ENCODE results near the gene UNC13C. TPM values are rescaled to one million over a fixed set of nuclear protein-coding genes. Genes with fewer than 3 reads are reported as not detected.

The UNC13C gene
- total RNA-seq, 2 experiments from 2014 or later: not detected

DNA sequence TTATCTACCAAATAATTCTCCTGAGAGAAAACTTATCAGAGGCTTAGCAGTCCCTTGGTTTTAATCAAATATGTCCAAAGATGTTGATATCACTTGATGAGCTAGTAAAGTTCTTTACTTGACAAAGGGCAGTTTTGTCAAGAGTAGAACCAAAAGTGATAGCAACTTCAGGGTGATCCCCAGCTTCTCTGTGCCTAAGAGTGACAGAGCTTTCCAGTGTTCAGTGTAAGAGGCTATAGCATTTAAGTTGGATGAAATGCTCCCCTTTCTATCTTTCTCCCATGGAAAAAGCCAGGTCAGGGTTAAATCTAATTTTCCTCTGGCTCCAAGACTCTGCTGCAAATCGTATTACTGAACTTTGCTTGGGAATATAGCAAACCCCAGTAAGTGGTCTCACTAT, 120.8 kb downstream of the UNC13C start:
- ChIA-PET CTCF (no interaction called here), POLR2A (no interaction called here)
- DNase-seq: no peak
- Mint-ChIP-seq H3K9me3 (no peaks in the 10 kb centered on the region), H3K27me3 (no peaks in the 10 kb centered on the region), H3K4me3 (no peak overlapping the region), H3K27ac (no peak overlapping the region), H3K36me3 (ENCODE audit: low read depth) (no peaks in the 10 kb centered on the region), H3K4me1 (no peaks in the 10 kb centered on the region)

DNA sequence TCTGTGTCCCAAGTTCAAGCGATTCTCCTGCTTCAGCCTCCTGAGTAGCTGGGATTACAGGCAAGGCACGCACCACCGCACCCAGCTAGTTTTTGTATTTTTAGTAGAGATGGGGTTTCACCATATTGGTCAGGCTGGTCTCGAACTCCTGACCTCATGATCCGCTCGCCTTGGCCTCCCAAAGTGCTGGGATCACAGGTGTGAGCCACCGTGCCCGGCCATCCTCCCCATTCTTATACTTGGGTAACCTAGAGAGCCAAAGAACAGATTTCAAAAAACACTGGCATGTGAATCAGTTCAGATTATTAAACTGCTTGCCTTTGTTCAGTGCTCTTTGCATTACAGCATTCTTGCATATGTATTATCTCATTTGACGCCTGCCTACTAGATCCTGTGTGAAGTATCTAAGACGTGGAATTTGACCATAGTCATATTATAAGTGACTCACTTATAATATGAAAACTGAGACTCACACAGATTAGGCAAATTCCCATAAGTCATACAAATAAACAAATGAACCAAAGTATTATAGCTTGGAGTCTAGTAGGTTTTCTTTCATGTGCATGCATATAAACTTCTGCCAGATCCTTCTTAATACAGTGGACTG, 123.5 kb downstream of the UNC13C start:
- H3K27ac Mint-ChIP-seq: no peak overlapping the region
- no peaks in the 10 kb centered on the region for H3K36me3 Mint-ChIP-seq (ENCODE audit: low read depth)
- no peaks in the 10 kb centered on the region for H3K4me1 Mint-ChIP-seq
- H3K9me3 Mint-ChIP-seq: no peaks in the 10 kb centered on the region
- ChIA-PET CTCF (no interaction called here), POLR2A (no interaction called here)
- no peaks in the 10 kb centered on the region for H3K27me3 Mint-ChIP-seq
- no peak overlapping the region for H3K4me3 Mint-ChIP-seq
- DNase-seq: no peak

DNA sequence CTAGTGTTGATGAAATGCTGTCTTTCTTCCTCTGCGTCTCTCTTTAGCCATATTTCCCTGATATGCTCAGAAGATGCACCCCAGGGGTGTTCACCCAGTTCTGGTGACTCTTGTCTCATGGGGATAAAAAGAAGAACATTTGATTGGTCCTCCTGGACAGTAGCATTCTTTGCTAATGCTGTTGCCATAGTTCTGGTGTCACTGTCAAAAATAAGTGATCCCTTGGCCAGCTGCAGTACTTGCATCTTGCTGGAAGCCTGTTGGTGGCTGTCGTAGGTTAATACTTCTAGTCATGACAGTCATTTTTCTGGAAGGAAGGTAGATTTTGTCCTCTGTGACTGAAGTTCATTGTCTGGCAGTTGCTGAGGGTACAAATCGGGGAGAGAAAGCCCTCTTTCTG, 124.5 kb downstream of the UNC13C start:
- Mint-ChIP-seq H3K4me1 (no peaks in the 10 kb centered on the region), H3K9me3 (no peaks in the 10 kb centered on the region), H3K27me3 (no peaks in the 10 kb centered on the region), H3K36me3 (ENCODE audit: low read depth) (no peaks in the 10 kb centered on the region), H3K4me3 (no peak overlapping the region), H3K27ac (no peak overlapping the region)
- ChIA-PET POLR2A (no interaction called here), CTCF (no interaction called here)
- no peak for DNase-seq

DNA sequence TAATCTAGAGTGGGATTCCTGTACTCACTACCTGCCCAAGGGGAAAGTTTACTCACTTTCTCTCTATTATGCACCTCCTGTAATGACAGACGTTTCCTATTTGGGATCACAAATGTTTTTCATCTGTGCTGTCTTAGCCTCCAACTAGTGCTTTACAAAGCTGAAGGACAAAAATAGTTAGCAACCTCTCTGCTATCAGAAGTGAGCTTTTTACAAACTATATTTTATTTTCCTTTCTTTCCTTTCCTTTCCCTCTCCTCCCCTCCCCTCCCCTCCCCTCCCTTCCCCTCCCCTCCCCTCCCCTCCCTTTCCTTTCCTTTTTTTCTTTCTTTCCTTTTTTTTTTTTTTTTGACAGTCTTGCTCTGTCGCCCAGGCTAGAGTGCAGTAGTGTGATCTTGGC, 130.8 kb downstream of the UNC13C start:
- no peaks in the 10 kb centered on the region for H3K27me3 Mint-ChIP-seq
- H3K27ac Mint-ChIP-seq: no peak overlapping the region
- no peak for DNase-seq
- H3K4me1 Mint-ChIP-seq: no peaks in the 10 kb centered on the region
- ChIA-PET POLR2A (no interaction called here), CTCF (no interaction called here)
- H3K36me3 Mint-ChIP-seq (ENCODE audit: low read depth): no peaks in the 10 kb centered on the region
- no peak overlapping the region for H3K4me3 Mint-ChIP-seq
- H3K9me3 Mint-ChIP-seq: no peaks in the 10 kb centered on the region

DNA sequence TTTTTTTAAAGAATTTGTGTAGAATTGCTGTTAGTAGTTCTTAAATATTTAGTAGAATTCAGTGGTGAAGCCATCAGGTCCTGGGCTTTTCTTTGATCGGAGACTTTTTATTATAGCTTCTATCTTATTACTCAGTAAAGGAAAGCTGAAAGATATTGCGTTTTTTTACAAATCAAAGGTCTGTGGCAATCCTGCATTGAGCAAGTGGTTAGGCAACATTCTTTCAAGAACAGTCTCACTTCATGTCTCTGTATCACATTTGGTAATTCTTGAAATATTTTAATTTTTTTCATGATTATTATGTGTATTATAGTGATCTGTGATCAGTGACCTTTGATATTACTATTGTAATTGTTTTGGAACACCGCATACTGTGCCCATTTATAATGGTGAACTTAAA, 140.8 kb downstream of the UNC13C start:
- no peak for DNase-seq
- POLR2A ChIA-PET: no interaction called here
- peaks cover 7% of the 10 kb centered on the region for H3K9me3 Mint-ChIP-seq

DNA sequence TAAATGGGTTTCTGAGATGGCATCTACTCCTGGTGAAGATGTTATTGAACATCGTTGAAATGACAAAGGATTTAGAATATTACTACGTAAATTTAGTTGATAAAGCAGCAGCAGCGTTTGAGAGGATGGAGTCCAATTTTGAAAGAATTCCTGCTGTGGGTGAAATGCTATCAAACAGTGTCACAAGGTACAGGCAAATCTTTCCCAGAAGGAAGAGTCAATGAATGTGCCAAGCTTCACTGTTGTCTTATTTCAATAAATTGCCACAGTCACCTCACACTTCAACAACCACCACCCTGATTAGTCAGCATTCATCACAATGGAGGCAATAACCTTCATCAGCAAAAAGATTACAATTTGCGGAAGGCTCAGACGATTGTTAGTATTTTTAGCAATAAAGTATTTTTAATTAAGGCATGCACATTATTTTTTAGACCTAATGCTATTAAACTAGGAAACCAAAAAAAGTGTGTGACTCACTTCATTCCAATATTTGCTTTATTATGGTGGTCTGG, 142.8 kb downstream of the UNC13C start:
- Mint-ChIP-seq H3K27me3 (no peaks in the 10 kb centered on the region), H3K36me3 (ENCODE audit: low read depth) (no peaks in the 10 kb centered on the region), H3K4me1 (no peaks in the 10 kb centered on the region), H3K27ac (no peak overlapping the region), H3K9me3 (peaks cover 7% of the 10 kb centered on the region), H3K4me3 (no peak overlapping the region)
- ChIA-PET POLR2A (no interaction called here), CTCF (no interaction called here)
- no peak for DNase-seq

More for the DNA sequence above, 140.8 kb downstream of the UNC13C start:
- Mint-ChIP-seq H3K27ac (no peak overlapping the region), H3K4me3 (no peak overlapping the region), H3K36me3 (ENCODE audit: low read depth) (no peaks in the 10 kb centered on the region), H3K27me3 (no peaks in the 10 kb centered on the region), H3K4me1 (no peaks in the 10 kb centered on the region)
- CTCF ChIA-PET: no interaction called here

DNA sequence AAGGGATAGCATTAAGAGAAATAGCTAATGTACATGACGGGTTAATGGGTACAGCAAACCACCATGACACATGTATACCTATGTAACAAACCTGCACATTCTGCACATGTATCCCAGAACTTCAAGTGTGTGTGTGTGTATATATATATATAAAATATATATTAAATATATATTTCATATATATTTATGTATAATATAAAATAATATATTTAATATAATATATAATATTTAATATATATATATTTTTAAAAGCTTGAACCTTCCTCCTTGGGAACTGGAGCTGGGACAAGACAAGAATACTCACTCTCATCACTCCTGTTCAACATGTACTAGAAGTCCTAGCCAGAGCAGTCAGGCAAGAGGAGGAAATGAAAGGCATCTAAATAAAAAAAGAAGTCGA, 149.3 kb downstream of the UNC13C start:
- Mint-ChIP-seq H3K4me1 (no peaks in the 10 kb centered on the region), H3K27ac (no peak overlapping the region), H3K4me3 (no peak overlapping the region), H3K27me3 (no peaks in the 10 kb centered on the region), H3K36me3 (ENCODE audit: low read depth) (no peaks in the 10 kb centered on the region), H3K9me3 (no peaks in the 10 kb centered on the region)
- ChIA-PET CTCF (no interaction called here), POLR2A (no interaction called here)
- DNase-seq: no peak

DNA sequence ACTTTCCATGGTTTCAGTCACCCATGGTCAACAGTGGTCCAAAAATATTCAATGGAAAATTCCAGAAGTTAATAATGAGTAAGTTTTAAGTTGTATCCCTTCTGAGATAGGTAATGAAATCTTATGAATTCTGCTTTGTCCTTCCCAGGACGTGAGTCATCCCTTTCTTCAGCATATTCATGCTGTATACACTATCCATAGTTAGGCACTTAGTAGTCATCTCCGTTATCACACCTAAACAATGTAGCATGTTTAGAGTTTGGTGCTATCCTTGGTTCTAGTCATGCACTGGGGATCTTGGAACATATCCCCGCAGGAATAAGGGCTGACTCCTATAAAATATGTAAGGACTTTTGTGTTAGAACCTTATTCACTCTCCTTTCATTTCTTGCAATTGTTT, 153.2 kb downstream of the UNC13C start:
- no peaks in the 10 kb centered on the region for H3K36me3 Mint-ChIP-seq (ENCODE audit: low read depth)
- CTCF ChIA-PET: no interaction called here
- no peak overlapping the region for H3K27ac Mint-ChIP-seq

DNA sequence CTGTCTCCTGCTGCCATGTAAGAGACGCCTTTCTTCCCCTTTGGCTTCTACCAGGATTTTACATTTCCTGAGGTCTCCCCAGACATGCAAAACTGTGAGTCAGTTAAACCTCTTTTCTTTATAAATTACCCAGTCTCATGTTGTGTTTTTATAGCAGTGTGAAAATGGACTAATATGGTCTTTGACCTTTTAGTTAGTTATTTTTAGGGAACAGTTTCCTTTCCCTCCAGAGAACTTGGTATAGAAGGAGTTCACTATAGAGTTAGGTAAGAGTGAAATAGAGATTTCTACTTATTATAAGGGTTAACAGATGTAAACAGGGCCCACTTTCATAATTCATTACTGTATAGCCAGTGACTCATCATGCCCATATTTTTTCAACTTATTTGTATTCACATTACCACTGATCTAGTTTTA, 170.9 kb downstream of the UNC13C start:
- H3K27ac Mint-ChIP-seq: no peak overlapping the region
- no peaks in the 10 kb centered on the region for H3K4me1 Mint-ChIP-seq
- no peaks in the 10 kb centered on the region for H3K27me3 Mint-ChIP-seq
- ChIA-PET POLR2A (no interaction called here), CTCF (no interaction called here)
- no peak overlapping the region for H3K4me3 Mint-ChIP-seq
- H3K9me3 Mint-ChIP-seq: no peaks in the 10 kb centered on the region
- H3K36me3 Mint-ChIP-seq (ENCODE audit: low read depth): no peaks in the 10 kb centered on the region
- DNase-seq: no peak

More for the DNA sequence above, 153.2 kb downstream of the UNC13C start:
- Mint-ChIP-seq H3K4me3 (no peak overlapping the region), H3K27me3 (no peaks in the 10 kb centered on the region), H3K4me1 (no peaks in the 10 kb centered on the region), H3K9me3 (no peaks in the 10 kb centered on the region)
- POLR2A ChIA-PET: no interaction called here
- no peak for DNase-seq

DNA sequence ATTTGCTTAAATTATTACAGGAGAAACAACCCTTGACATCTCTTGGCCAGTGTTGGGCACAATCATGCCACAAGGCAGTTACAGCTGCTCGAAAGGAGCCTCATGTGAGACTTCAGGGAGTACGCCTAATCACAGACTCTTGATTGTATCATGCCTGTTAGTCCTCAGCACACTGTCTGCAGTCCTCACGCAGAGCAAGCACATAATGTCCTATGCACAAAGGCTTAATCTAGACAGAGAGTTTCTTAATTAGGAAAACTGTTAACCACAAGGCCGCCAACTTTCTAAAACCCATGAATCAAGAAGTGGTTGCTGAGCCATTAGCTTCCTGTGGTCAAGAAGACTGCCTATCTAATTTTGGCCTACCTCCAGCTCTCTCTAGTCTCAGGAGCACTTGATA, 172.0 kb downstream of the UNC13C start:
- H3K4me1 Mint-ChIP-seq: no peaks in the 10 kb centered on the region
- no peaks in the 10 kb centered on the region for H3K9me3 Mint-ChIP-seq
- DNase-seq: no peak
- H3K36me3 Mint-ChIP-seq (ENCODE audit: low read depth): no peaks in the 10 kb centered on the region
- CTCF ChIA-PET: no interaction called here
- no peaks in the 10 kb centered on the region for H3K27me3 Mint-ChIP-seq
- no peak overlapping the region for H3K27ac Mint-ChIP-seq
- no peak overlapping the region for H3K4me3 Mint-ChIP-seq
- POLR2A ChIA-PET: no interaction called here

DNA sequence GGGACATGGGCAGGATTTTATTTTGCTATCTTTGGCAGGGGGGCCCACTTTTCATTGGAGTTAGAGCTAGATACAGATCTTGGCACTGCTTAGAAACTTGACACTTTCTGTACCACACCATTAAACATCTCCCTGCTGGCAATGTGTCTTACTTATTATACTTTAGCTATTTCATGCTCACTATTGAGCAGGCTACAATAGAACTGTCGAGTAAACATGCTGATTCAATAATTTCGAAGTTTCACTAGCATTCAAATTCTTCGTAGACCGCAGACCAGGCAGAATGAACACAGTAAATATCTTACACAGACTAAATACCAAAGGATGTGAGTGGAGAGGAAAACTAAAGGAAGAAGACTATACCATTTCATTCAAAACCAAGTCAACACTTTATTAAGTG, 180.8 kb downstream of the UNC13C start:
- CTCF ChIA-PET: no interaction called here
- no peak for DNase-seq
- Mint-ChIP-seq H3K9me3 (no peaks in the 10 kb centered on the region), H3K36me3 (ENCODE audit: low read depth) (no peaks in the 10 kb centered on the region), H3K4me3 (no peak overlapping the region), H3K27ac (no peak overlapping the region), H3K27me3 (no peaks in the 10 kb centered on the region), H3K4me1 (no peaks in the 10 kb centered on the region)
- POLR2A ChIA-PET: no interaction called here

DNA sequence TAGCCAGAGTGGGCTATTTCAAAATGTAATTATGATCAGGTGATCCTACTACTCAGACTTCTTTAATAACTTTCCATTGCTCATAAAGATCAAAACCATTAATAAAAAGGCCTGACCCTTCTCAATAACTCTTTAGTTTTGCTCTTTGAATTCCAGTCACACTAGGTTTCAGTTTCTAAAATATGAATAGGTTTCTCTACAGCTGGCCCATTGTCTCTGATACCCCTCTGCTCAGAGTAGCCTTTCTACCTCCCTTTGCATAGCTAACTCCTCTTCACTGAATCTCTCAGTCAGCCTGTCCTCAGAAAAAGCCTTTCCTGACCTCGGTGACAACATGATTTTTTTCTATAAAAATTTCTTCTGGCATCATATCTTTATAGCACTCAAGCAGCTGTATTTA, 209.1 kb downstream of the UNC13C start:
- no peaks in the 10 kb centered on the region for H3K27me3 Mint-ChIP-seq

DNA sequence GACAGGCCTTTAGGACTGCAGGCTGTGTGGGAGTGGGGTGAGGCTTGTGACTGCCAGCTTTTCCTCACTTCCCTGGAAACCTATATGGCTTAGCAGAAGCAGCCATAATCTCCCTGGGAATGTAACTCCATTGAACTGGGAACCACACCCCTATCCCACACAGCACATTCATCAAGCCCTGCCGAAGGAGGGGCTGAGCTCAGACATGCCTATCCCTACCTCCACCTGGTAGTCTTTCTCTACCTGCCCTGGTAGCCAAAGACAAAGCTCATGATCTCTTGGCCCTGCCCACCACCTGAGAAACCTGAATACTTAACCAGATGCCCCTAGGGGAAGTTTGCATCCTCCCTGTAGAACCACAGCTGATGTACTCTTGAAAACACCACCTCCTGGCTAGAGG, 219.8 kb downstream of the UNC13C start:
- Mint-ChIP-seq H3K27ac (no peak overlapping the region), H3K4me3 (no peak overlapping the region), H3K27me3 (no peaks in the 10 kb centered on the region), H3K36me3 (ENCODE audit: low read depth) (no peaks in the 10 kb centered on the region), H3K4me1 (no peaks in the 10 kb centered on the region), H3K9me3 (peaks cover 13% of the 10 kb centered on the region)
- ChIA-PET POLR2A (no interaction called here), CTCF (no interaction called here)
- no peak for DNase-seq

More for the DNA sequence above, 209.1 kb downstream of the UNC13C start:
- Mint-ChIP-seq H3K36me3 (ENCODE audit: low read depth) (no peaks in the 10 kb centered on the region), H3K4me1 (no peaks in the 10 kb centered on the region), H3K27ac (no peak overlapping the region), H3K9me3 (peaks cover 6% of the 10 kb centered on the region), H3K4me3 (no peak overlapping the region)
- ChIA-PET POLR2A (no interaction called here), CTCF (no interaction called here)
- no peak for DNase-seq

DNA sequence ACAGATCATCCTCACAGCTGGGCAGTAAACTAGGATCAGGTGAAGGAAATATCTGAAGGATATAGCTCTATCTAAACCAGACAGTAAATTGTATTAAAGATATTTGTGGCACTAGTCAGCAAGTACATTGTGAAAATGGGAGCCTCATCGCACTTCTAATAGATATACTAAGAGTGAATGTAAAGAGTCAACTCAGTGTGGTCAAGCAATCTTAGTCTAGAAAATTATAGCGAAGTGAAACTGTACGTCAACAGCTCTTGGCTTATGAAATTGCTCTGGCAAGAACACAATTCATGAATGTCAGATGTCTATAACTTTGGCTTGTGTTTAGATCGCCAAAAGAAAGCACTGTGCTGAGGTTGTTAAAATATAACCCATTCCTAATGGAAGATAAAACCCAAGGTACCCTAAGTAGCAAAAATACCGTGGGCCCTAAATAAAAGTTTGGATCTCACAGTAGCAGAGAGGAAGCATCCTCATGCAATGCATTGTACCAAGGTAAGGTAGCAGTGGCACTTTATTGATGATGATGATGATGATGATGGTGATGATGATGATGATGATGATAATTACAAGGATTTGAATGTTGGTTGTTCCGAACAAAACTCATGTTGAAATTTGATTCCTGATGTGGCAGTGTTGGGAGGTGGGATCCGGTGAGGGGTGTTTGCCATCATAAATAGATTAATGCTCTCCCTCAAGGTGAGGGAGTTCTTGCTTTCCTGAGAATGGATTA, 228.5 kb downstream of the UNC13C start:
- no peak for DNase-seq
- H3K4me3 Mint-ChIP-seq: no peak overlapping the region
- ChIA-PET CTCF (no interaction called here), POLR2A (no interaction called here)
- H3K36me3 Mint-ChIP-seq (ENCODE audit: low read depth): no peaks in the 10 kb centered on the region
- peaks cover 3% of the 10 kb centered on the region for H3K9me3 Mint-ChIP-seq
- no peaks in the 10 kb centered on the region for H3K27me3 Mint-ChIP-seq
- H3K27ac Mint-ChIP-seq: no peak overlapping the region
- no peaks in the 10 kb centered on the region for H3K4me1 Mint-ChIP-seq

Measured in activated CD4-positive, alpha-beta memory T cell treated with anti-CD3 and anti-CD28 coated beads, Interleukin-2, amount 10 ng/mL, durations not matched to agents 7 days and 5 days (primary cell).